Body of pancreas (tissue), 4 donors: ENCODE measurements around the gene WDR7. TPM values are rescaled to one million over a fixed set of nuclear protein-coding genes. Genes with fewer than 3 reads are reported as not detected.

Experiments used
- ATAC-seq: fragments of 150-250 bp; one replicate; pipeline ENCODE4 v1.9.1; 2016
- DNase-seq, 4 donors: peaks; one replicate each; pipeline ENCODE4 v3.0.0-alpha.2; 2019
- H3K27ac ChIP-seq, 4 donors: fragments of 200-600 bp; sonication (generic); 1 replicate in 3 of 4; 2 replicates in 1 of 4; pipeline versions ENCODE4 v1.5.1 to v1.6.1; 2016 to 2019; ENCODE audit warnings: mild to moderate bottlenecking in 1 of 4, mixed read lengths in 1 of 4, moderate library complexity in 1 of 4
- H3K27me3 ChIP-seq, 2 donors: fragments of 200-600 bp; sonication (generic); one replicate each; pipeline ENCODE4 v1.6.0; 2016; ENCODE audit warnings: mild to moderate bottlenecking in 1 of 2
- H3K36me3 ChIP-seq, 2 donors: fragments of 200-600 bp; sonication (generic); replicated peaks in 1 of 2; 2 replicates each; pipeline ENCODE4 v1.5.1; 2016; ENCODE audit warnings: low read depth in 2 of 2; ENCODE audit not compliant: insufficient read depth in 1 of 2
- H3K4me1 ChIP-seq: fragments of 200-600 bp; sonication (generic); one replicate; pipeline ENCODE4 v1.6.0; 2016
- H3K4me3 ChIP-seq, 2 donors: fragments of 200-600 bp; sonication (generic); 1 replicate in 1 of 2; 2 replicates in 1 of 2; pipeline ENCODE4 v1.5.1; 2016 to 2019
- H3K9me3 ChIP-seq, 3 donors: fragments of 200-600 bp; sonication (generic); 1 replicate in 2 of 3; 2 replicates in 1 of 3; pipeline ENCODE4 v1.5.1; 2016
- POLR2A ChIP-seq, 3 donors: fragments of 450-650 bp; IDR thresholded peaks; one replicate each; pipeline ENCODE4 v1.6.1; 2016; ENCODE audit warnings: antibody characterized with exemption in 3 of 3, mild to moderate bottlenecking in 2 of 3
- WGBS, 2 donors: methylation state at CpG; one replicate each; pipeline ENCODE4 v1.1.5; 2017; 5-methylcytosine and 5-hydroxymethylcytosine counted together
- intact Hi-C: fragments of 100-400 bp; cut with DNase I; formaldehyde crosslinking; loops from one replicate; pipeline ENCODE4 v1.15.1; 2023
- total RNA-seq, 2 donors: library from RNA; depleted of rRNA; stranded (reverse); fragments of >200 nt; gene quantifications; one replicate each; pipeline ENCODE4 v1.1.0, GENCODE V29; 2016
- TF ChIP-seq, protein P1 (sequence below), 7 experiments: fragments of 450-650 bp in 4 of 7; fragments of 200-600 bp in 3 of 7; sonication (generic) in 3 of 7; IDR thresholded peaks; one replicate each; pipeline ENCODE4 v1.5.1; 2016 to 2019; ENCODE audit warnings: antibody characterized with exemption in 7 of 7

The WDR7 gene
- total RNA-seq, 2 donors from 2014 or later: 16.3 to 21.4 TPM

- WGBS, 2 donors: 94 to 98% methylated on average over 1 of the region's 1 CpG
- no peak overlapping the region for H3K27ac ChIP-seq
- intact Hi-C loops: no loop called here
- TF ChIP-seq, protein P1, sequence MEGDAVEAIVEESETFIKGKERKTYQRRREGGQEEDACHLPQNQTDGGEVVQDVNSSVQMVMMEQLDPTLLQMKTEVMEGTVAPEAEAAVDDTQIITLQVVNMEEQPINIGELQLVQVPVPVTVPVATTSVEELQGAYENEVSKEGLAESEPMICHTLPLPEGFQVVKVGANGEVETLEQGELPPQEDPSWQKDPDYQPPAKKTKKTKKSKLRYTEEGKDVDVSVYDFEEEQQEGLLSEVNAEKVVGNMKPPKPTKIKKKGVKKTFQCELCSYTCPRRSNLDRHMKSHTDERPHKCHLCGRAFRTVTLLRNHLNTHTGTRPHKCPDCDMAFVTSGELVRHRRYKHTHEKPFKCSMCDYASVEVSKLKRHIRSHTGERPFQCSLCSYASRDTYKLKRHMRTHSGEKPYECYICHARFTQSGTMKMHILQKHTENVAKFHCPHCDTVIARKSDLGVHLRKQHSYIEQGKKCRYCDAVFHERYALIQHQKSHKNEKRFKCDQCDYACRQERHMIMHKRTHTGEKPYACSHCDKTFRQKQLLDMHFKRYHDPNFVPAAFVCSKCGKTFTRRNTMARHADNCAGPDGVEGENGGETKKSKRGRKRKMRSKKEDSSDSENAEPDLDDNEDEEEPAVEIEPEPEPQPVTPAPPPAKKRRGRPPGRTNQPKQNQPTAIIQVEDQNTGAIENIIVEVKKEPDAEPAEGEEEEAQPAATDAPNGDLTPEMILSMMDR (IDR thresholded peaks at IDR 0.05): no peak
- no peak for TF ChIP-seq POLR2A (IDR thresholded peaks at IDR 0.05)
- DNase-seq (no peak), ATAC-seq (no peak)
- no peaks in the 10 kb centered on the region for H3K36me3 ChIP-seq
- no peaks in the 10 kb centered on the region for H3K27me3 ChIP-seq
- no peaks in the 10 kb centered on the region for H3K9me3 ChIP-seq
- no peak overlapping the region for H3K4me3 ChIP-seq
- peaks cover 4% of the 10 kb centered on the region for H3K4me1 ChIP-seq
Measured at GRCh38 chr18:56803051-56803450, 151.9 kb downstream of the WDR7 start.

DNA sequence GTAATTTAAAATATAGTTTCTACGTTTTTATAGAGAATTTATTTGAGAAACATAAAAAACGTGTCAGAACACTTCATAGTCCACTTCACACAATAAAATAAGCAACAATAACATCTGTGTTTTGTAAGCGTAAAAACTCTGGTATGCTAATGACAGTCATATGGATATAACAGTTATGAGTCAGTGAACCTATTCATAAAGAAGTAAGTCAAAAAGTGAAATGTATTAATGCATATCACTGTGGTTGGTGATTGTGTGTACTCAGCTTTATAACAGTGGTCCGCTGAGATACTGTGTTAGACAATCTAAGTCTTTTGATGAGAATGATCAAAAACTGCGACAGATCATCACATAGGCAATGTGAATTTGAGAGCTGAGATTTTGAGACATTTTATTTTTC is 153.2 kb downstream of the WDR7 start:
- no peaks in the 10 kb centered on the region for H3K9me3 ChIP-seq
- no peak overlapping the region for H3K27ac ChIP-seq
- ATAC-seq: no peak
- no peak for TF ChIP-seq POLR2A (IDR thresholded peaks at IDR 0.05)
- TF ChIP-seq, protein P1 (IDR thresholded peaks at IDR 0.05): no peak
- 90 to 93% methylated on average over 5 of the region's 5 CpGs for WGBS, 2 donors
- no peaks in the 10 kb centered on the region for H3K27me3 ChIP-seq
- H3K4me1 ChIP-seq: peaks cover 5% of the 10 kb centered on the region
- no peaks in the 10 kb centered on the region for H3K36me3 ChIP-seq
- no peak for DNase-seq
- no peak overlapping the region for H3K4me3 ChIP-seq
- intact Hi-C loops: no loop called here

GRCh38 chr18:56807901-56808300 is 156.7 kb downstream of the WDR7 start:
- Histone ChIP-seq H3K36me3 (no peaks in the 10 kb centered on the region), H3K4me1 (peaks cover 5% of the 10 kb centered on the region), H3K4me3 (no peak overlapping the region), H3K9me3 (no peaks in the 10 kb centered on the region), H3K27ac (no peak overlapping the region), H3K27me3 (no peaks in the 10 kb centered on the region)
- WGBS, 2 donors: 14 to 15% methylated on average over 2 of the region's 2 CpGs
- ATAC-seq (no peak), DNase-seq (no peak)
- TF ChIP-seq POLR2A (IDR thresholded peaks at IDR 0.05): no peak
- TF ChIP-seq, protein P1 (IDR thresholded peaks at IDR 0.05): no peak
- intact Hi-C loops: no loop called here

- Histone ChIP-seq H3K4me3 (no peak overlapping the region), H3K27me3 (no peaks in the 10 kb centered on the region), H3K4me1 (peaks cover 5% of the 10 kb centered on the region), H3K27ac (no peak overlapping the region), H3K36me3 (no peaks in the 10 kb centered on the region), H3K9me3 (no peaks in the 10 kb centered on the region)
- DNase-seq (no peak), ATAC-seq (no peak)
- WGBS, 2 donors: 87 to 94% methylated on average over 4 of the region's 5 CpGs
- intact Hi-C loops: no loop called here
- no peak for TF ChIP-seq POLR2A (IDR thresholded peaks at IDR 0.05)
- TF ChIP-seq, protein P1 (IDR thresholded peaks at IDR 0.05): no peak
Measured at GRCh38 chr18:56812674-56813073, 161.5 kb downstream of the WDR7 start.

GRCh38 chr18:56815926-56816325 is 164.8 kb downstream of the WDR7 start:
- H3K4me3 ChIP-seq: no peak overlapping the region
- H3K9me3 ChIP-seq: no peaks in the 10 kb centered on the region
- no peak overlapping the region for H3K27ac ChIP-seq
- TF ChIP-seq, protein P1 (IDR thresholded peaks at IDR 0.05): no peak
- TF ChIP-seq POLR2A (IDR thresholded peaks at IDR 0.05): no peak
- DNase-seq (no peak), ATAC-seq (no peak)
- H3K4me1 ChIP-seq: no peaks in the 10 kb centered on the region
- WGBS, 2 donors: 82 to 88% methylated on average over 7 of the region's 7 CpGs
- H3K36me3 ChIP-seq: no peaks in the 10 kb centered on the region
- H3K27me3 ChIP-seq: no peaks in the 10 kb centered on the region
- intact Hi-C loops: no loop called here
